CD4-positive, alpha-beta memory T cell (primary cell): Measurements from ENCODE around the gene ALDOC. TPM values are rescaled to one million over a fixed set of nuclear protein-coding genes. Genes with fewer than 3 reads are reported as not detected.

ENCODE experiments used
- CTCF ChIA-PET: fragments of 350-600 bp; sonication (Branson Sonifier 250); formaldehyde crosslinking; loops from one replicate; lab custom pipeline; 2021; ENCODE audit warnings: inconsistent platforms; ENCODE audit not compliant: partially characterized antibody; lab: Charles Lee
- POLR2A ChIA-PET: fragments of 350-600 bp; sonication (Branson Sonifier 250); formaldehyde crosslinking; loops from one replicate; lab custom pipeline; 2021; ENCODE audit not compliant: partially characterized antibody; lab: Charles Lee
- DNase-seq, 5 donors: peaks; one replicate each; pipeline versions ENCODE4 v3.0.0 to v3.0.0-alpha.2; 2020 to 2022; ENCODE audit warnings: mixed read lengths in 1 of 5
- H3K27ac ChIP-seq: one replicate; pipeline ENCODE4 v1.7.0; 2013; ENCODE audit warnings: low read depth, low read length
- H3K27me3 ChIP-seq: 2 replicates; pipeline ENCODE4 v1.7.0; 2013; ENCODE audit warnings: mild to moderate bottlenecking, low read length, moderate library complexity; ENCODE audit not compliant: insufficient read depth
- H3K36me3 ChIP-seq: 2 replicates; pipeline ENCODE4 v1.7.0; 2013; ENCODE audit warnings: mild to moderate bottlenecking, low read length, moderate library complexity; ENCODE audit not compliant: insufficient read depth
- H3K4me1 ChIP-seq: 2 replicates; pipeline ENCODE4 v1.7.0; 2013; ENCODE audit warnings: mild to moderate bottlenecking, low read length, moderate library complexity; ENCODE audit not compliant: insufficient read depth
- H3K4me3 ChIP-seq, 2 donors: one replicate each; pipeline ENCODE4 v1.7.0; 2013; ENCODE audit warnings: low read length in 2 of 2, mild to moderate bottlenecking in 1 of 2
- H3K9me3 ChIP-seq, 2 donors: one replicate each; pipeline ENCODE4 v1.7.0; 2013; ENCODE audit warnings: low read length in 2 of 2, control low read depth in 1 of 2; ENCODE audit not compliant: control insufficient read depth in 1 of 2
- H3K27ac Mint-ChIP-seq, 7 donors: one replicate each; pipeline ENCODE4 v1.8.0; 2020 to 2021; ENCODE audit warnings: mixed read lengths in 7 of 7, mild to moderate bottlenecking in 6 of 7, inconsistent platforms in 3 of 7, moderate library complexity in 3 of 7
- H3K27me3 Mint-ChIP-seq, 2 donors: one replicate each; pipeline ENCODE4 v1.8.0; 2020 to 2021; ENCODE audit warnings: mixed read lengths in 2 of 2
- H3K36me3 Mint-ChIP-seq, 2 donors: one replicate each; pipeline ENCODE4 v1.8.0; 2020 to 2021; ENCODE audit warnings: mixed read lengths in 2 of 2, inconsistent platforms in 1 of 2, mild to moderate bottlenecking in 1 of 2
- H3K4me1 Mint-ChIP-seq, 4 donors: one replicate each; pipeline ENCODE4 v1.8.0; 2020 to 2021; ENCODE audit warnings: mixed read lengths in 4 of 4, mild to moderate bottlenecking in 1 of 4
- H3K4me3 Mint-ChIP-seq, 8 donors: one replicate each; pipeline ENCODE4 v1.8.0; 2020 to 2021; ENCODE audit warnings: mixed read lengths in 8 of 8, mild to moderate bottlenecking in 7 of 8, moderate library complexity in 6 of 8, inconsistent platforms in 3 of 8
- H3K9me3 Mint-ChIP-seq, 8 donors: one replicate each; pipeline ENCODE4 v1.8.0; 2020 to 2021; ENCODE audit warnings: mixed read lengths in 8 of 8, mild to moderate bottlenecking in 5 of 8, inconsistent platforms in 3 of 8, moderate library complexity in 1 of 8
- intact Hi-C: fragments of 100-400 bp; cut with micrococcal nuclease; formaldehyde crosslinking; loops from one replicate; pipeline ENCODE4 v1.15.1; 2023
- polyA plus RNA-seq, 2 donors: library from polyadenylated mRNA; unstranded; fragments of 300-500 nt; fragmentation: Illumina TruSeq; gene quantifications; one replicate each; pipeline ENCODE4 v1.2.3, GENCODE V29; 2021
- total RNA-seq, 2 experiments: library from RNA; stranded (reverse); gene quantifications; one replicate each; pipeline ENCODE4 v1.2.3, GENCODE V29; 2021

Gene ALDOC
- total RNA-seq (10 to 100 TPM; 30.1 to 33.7 TPM), polyA plus RNA-seq (10 to 100 TPM; 50.2 to 62.2 TPM)

DNA sequence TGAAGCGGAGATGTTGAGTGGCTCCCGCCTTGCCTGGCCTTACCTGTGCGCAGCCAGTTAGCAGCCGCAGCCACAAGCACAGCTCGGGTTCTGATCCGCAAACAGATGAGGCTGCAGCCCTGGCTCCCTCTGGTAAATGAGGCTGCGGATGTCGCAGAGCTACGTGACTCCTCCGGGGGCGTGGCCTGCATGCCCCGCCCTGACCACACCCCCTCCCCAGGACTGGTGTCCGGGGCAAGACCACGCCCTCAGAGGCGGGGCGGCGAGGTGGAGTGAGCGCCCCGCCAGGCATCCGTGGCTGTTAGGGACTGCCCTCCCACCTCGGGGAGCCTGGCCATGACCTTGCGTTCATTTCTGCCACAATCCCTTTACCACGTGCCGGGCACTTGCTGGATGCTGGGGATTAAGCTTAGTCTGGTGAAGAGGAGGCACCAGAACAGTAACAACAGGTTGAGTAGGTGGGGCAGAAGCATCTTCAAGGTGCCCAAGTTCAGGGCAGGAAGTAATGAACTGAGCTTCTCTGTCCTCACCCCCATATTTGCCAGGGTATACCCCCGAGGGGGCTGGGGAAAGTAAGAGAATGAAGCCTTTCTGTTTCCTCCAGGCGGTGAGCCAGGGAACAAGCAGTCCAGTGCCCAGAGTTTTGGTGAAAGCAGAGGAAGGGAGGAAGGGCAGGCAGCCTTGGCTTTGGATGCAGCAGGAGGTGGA, at the start of gene ALDOC:
ALDOC (minus strand) TSS at position 138 of the 708 bp plus-strand sequence. CDS start 1,363 bp downstream, outside the sequence.
- Histone ChIP-seq H3K4me3 (peak within 1 kb of the TSS; percentile 20 to 51), H3K27ac (peak within 1 kb of the TSS; percentile 59), H3K27me3 (no peaks in the 10 kb centered on the region), H3K4me1 (peaks cover 35% of the 10 kb centered on the region), H3K36me3 (no peaks in the 10 kb centered on the region), H3K9me3 (no peaks in the 10 kb centered on the region)
- Mint-ChIP-seq H3K4me1 (peaks cover 23 to 45% (median 30%) of the 10 kb centered on the region in 4 donors), H3K27ac (peak within 1 kb of the TSS; percentile 79 to 92 (median 90)), H3K36me3 (peaks cover 0 to 10% of the 10 kb centered on the region in 2 donors), H3K4me3 (peak within 1 kb of the TSS; percentile 81 to 89 (median 84)), H3K27me3 (no peaks in the 10 kb centered on the region), H3K9me3 (no peaks in the 10 kb centered on the region)
- intact Hi-C loops = loop anchor here (1.0 kb wide), 1 partner anchor 22 kb away; the partner anchor contains the start of gene SPAG5
- peak; percentile 97 to 98 (median 98) for DNase-seq
- ChIA-PET CTCF (interaction anchor here (1.0 to 1.5 kb wide), 3 partner anchors 19 to 36 kb away, joined by 3 to 4 read pairs (median 3); no protein-coding TSS in a partner anchor), POLR2A (interaction anchor here (0.6 to 13.1 kb wide), 17 partner anchors 10 to 373 kb away, joined by 3 to 169 read pairs (median 4); partner anchors contain the start of genes BLTP2, NEK8, RPL23A and SDF2)

DNA sequence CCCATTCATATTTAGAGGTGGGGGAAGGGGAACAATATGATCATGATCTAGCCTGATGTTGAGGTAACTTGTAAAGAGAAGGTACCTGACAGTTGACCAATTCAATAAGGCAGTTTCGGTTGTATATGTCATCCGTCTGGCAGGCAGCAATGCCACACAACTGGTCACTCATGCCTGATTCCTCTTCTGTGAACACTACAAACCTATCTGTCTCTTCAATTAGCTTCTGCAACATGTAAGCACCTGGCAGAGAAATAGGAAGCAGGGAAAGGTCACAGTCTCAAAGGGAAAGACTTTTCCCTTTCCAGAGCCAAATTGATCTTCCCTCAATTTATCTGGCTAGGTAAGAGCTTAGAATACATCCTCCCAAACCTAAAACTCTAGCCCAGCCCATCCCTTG, 47.5 kb upstream of the ALDOC start:
- no peak for DNase-seq
- H3K36me3 Mint-ChIP-seq = peaks cover 60 to 82% of the 10 kb centered on the region in 2 donors
- intact Hi-C loops = no loop called here
- peaks cover 0 to 5% (median 3%) of the 10 kb centered on the region in 4 donors for H3K4me1 Mint-ChIP-seq
- Histone ChIP-seq H3K9me3 (no peaks in the 10 kb centered on the region), H3K27me3 (no peaks in the 10 kb centered on the region), H3K4me1 (no peaks in the 10 kb centered on the region), H3K4me3 (no peak overlapping the region), H3K36me3 (peaks cover 67% of the 10 kb centered on the region), H3K27ac (no peak overlapping the region)
- no peaks in the 10 kb centered on the region for H3K9me3 Mint-ChIP-seq
- H3K27me3 Mint-ChIP-seq = no peaks in the 10 kb centered on the region
- CTCF ChIA-PET = interaction anchor here (0.7 to 1.0 kb wide), 2 partner anchors 12 to 13 kb away, joined by 3 read pairs; no protein-coding TSS in a partner anchor
- POLR2A ChIA-PET = no interaction called here
- no peak overlapping the region for H3K4me3 Mint-ChIP-seq
- H3K27ac Mint-ChIP-seq = no peak overlapping the region

DNA sequence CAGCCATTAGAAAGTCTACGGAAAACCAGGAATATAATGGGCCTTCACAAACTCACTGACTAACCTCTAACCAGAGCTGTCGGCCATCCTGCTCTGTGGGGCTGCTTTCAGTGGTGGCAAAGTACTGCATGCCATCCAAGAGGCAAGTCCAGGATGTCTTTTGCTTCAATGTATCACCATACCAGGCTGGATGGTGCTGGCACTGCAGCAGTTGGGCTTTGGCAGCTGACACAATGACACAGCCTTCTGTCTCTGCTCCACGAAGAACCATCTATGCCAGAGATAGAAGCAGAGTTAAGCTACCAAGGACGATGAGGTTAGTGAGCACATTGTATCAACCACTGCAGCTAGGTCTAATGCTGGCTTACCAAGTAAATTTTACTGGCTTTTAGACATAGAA, 47.0 kb upstream of the ALDOC start:
- Histone ChIP-seq H3K27ac (no peak overlapping the region), H3K27me3 (no peaks in the 10 kb centered on the region), H3K36me3 (peaks cover 71% of the 10 kb centered on the region), H3K4me1 (no peaks in the 10 kb centered on the region), H3K9me3 (no peaks in the 10 kb centered on the region), H3K4me3 (no peak overlapping the region)
- intact Hi-C loops = no loop called here
- Mint-ChIP-seq H3K27me3 (no peaks in the 10 kb centered on the region), H3K27ac (no peak overlapping the region), H3K9me3 (no peaks in the 10 kb centered on the region), H3K4me3 (no peak overlapping the region), H3K4me1 (peaks cover 0 to 5% (median 3%) of the 10 kb centered on the region in 4 donors), H3K36me3 (peaks cover 63 to 86% of the 10 kb centered on the region in 2 donors)
- ChIA-PET POLR2A (interaction anchor here (0.6 to 1.1 kb wide), 2 partner anchors 23 to 52 kb away, joined by 3 read pairs; partner anchors contain the start of gene PIGS), CTCF (interaction anchor here (0.7 to 2.3 kb wide), 5 partner anchors 9 to 23 kb away, joined by 3 to 8 read pairs (median 5); no protein-coding TSS in a partner anchor)
- DNase-seq = no peak

DNA sequence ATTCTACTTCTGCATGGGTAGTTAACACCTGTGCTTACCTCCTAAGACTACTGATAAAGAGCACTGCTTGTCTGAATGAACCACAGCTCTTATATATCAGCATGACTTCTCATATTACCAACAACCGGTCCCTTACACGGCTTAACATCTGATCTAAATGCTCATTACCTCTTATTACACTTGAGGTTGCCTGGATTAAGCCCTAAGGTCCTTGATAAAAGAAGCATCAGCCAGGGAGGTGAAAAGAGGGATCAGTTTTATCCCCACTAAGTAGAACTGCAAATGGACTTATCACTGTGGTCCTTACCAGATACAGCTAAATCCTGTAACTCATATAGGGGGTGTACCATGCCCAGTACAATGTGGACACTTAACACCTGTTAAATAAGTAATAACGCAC, 45.5 kb upstream of the ALDOC start:
- H3K36me3 Mint-ChIP-seq = peaks cover 64 to 87% of the 10 kb centered on the region in 2 donors
- Histone ChIP-seq H3K36me3 (peaks cover 79% of the 10 kb centered on the region), H3K27me3 (no peaks in the 10 kb centered on the region), H3K9me3 (no peaks in the 10 kb centered on the region), H3K4me1 (no peaks in the 10 kb centered on the region), H3K4me3 (no peak overlapping the region), H3K27ac (no peak overlapping the region)
- intact Hi-C loops = no loop called here
- peaks cover 0 to 4% (median 2%) of the 10 kb centered on the region in 4 donors for H3K4me1 Mint-ChIP-seq
- ChIA-PET CTCF (interaction anchor here (1.0 to 2.3 kb wide), 5 partner anchors 9 to 105 kb away, joined by 3 to 8 read pairs (median 5); no protein-coding TSS in a partner anchor), POLR2A (no interaction called here)
- no peaks in the 10 kb centered on the region for H3K27me3 Mint-ChIP-seq
- H3K27ac Mint-ChIP-seq = no peak overlapping the region
- H3K9me3 Mint-ChIP-seq = no peaks in the 10 kb centered on the region
- no peak for DNase-seq
- no peak overlapping the region for H3K4me3 Mint-ChIP-seq

GRCh38 chr17:28620010-28620409, 43.3 kb upstream of the ALDOC start:
- Mint-ChIP-seq H3K27me3 (no peaks in the 10 kb centered on the region), H3K27ac (peak overlapping the region in 3 of 7 donors; percentile 17 to 48 (median 24)), H3K4me1 (peaks cover 0 to 1% (median 0%) of the 10 kb centered on the region in 4 donors), H3K4me3 (no peak overlapping the region), H3K9me3 (no peaks in the 10 kb centered on the region), H3K36me3 (peaks cover 72 to 94% of the 10 kb centered on the region in 2 donors)
- Histone ChIP-seq H3K27ac (no peak overlapping the region), H3K27me3 (no peaks in the 10 kb centered on the region), H3K9me3 (no peaks in the 10 kb centered on the region), H3K4me1 (no peaks in the 10 kb centered on the region), H3K36me3 (peaks cover 90% of the 10 kb centered on the region), H3K4me3 (no peak overlapping the region)
- no peak for DNase-seq
- ChIA-PET CTCF (no interaction called here), POLR2A (no interaction called here)
- intact Hi-C loops = no loop called here

DNA sequence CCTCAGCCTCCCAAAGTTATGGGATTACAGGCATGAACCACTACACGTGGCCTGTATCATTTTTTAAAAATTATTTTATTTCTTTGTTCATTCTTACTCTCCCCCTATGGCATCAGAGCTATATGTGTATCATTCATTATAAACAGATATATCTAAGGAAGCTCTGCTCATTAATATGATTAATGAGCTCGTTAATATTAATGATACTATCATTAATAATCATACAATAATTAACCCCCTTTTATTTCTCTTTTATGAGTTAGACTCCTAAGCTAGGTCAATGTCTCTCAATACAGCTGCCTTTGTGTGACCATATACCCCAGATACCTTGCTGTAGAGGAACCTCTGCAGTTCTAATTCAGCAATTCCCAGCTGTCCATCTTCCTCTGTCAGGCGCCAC, 41.8 kb upstream of the ALDOC start:
- Histone ChIP-seq H3K27ac (no peak overlapping the region), H3K27me3 (no peaks in the 10 kb centered on the region), H3K36me3 (peaks cover 79% of the 10 kb centered on the region), H3K4me1 (no peaks in the 10 kb centered on the region), H3K9me3 (no peaks in the 10 kb centered on the region), H3K4me3 (no peak overlapping the region)
- H3K9me3 Mint-ChIP-seq = no peaks in the 10 kb centered on the region
- no peak overlapping the region for H3K4me3 Mint-ChIP-seq
- H3K27ac Mint-ChIP-seq = no peak overlapping the region
- ChIA-PET CTCF (interaction anchor here (1.0 to 1.1 kb wide), 4 partner anchors 16 to 131 kb away, joined by 3 to 5 read pairs (median 3); no protein-coding TSS in a partner anchor), POLR2A (no interaction called here)
- H3K27me3 Mint-ChIP-seq = no peaks in the 10 kb centered on the region
- H3K36me3 Mint-ChIP-seq = peaks cover 67 to 93% of the 10 kb centered on the region in 2 donors
- intact Hi-C loops = no loop called here
- DNase-seq = no peak
- peaks cover 0 to 3% (median 2%) of the 10 kb centered on the region in 4 donors for H3K4me1 Mint-ChIP-seq

DNA sequence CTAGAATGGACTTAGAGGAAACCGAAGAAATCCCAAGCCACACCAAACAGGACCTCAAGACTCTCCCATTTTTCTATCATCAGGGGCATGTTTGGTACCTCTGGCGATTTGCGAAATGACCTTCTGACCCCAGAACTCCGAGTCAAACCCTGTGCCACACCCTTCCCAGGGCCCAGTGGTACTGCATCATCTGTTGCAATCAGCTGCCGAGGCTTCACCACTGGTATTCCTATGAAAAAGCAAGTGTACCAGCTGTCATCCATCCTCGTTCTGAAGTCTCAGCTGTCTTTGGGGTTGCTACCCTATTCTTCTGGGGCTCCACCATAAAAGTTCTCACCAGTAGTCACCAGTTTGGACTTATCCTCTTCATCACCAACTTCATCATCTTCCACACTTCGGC, 39.6 kb upstream of the ALDOC start:
- Mint-ChIP-seq H3K4me1 (peaks cover 4 to 13% (median 10%) of the 10 kb centered on the region in 4 donors), H3K9me3 (no peaks in the 10 kb centered on the region), H3K36me3 (peaks cover 52 to 87% of the 10 kb centered on the region in 2 donors), H3K4me3 (no peak overlapping the region), H3K27ac (no peak overlapping the region), H3K27me3 (no peaks in the 10 kb centered on the region)
- Histone ChIP-seq H3K27me3 (no peaks in the 10 kb centered on the region), H3K36me3 (peaks cover 59% of the 10 kb centered on the region), H3K27ac (no peak overlapping the region), H3K4me1 (no peaks in the 10 kb centered on the region), H3K9me3 (no peaks in the 10 kb centered on the region), H3K4me3 (no peak overlapping the region)
- CTCF ChIA-PET = interaction anchor here (6.8 kb wide), 1 partner anchor 120 kb away, joined by 51 read pairs; no protein-coding TSS in a partner anchor
- DNase-seq = no peak
- intact Hi-C loops = no loop called here
- POLR2A ChIA-PET = interaction anchor here (1.5 kb wide), 1 partner anchor 29 kb away, joined by 4 read pairs; the partner anchor contains the start of gene BLTP2
